Measurements from ENCODE around the gene ZCCHC14.
"Not testable (repeated sequence)": the region's sequence is repeated elsewhere in the genome, so short reads cannot be mapped to it uniquely, and the experiment has no call there.

The ZCCHC14 gene

GRCh38 chr16:87523605-87524004 is 30.8 kb upstream of the ZCCHC14 start:
- not testable (repeated sequence) for DNase-seq

DNA sequence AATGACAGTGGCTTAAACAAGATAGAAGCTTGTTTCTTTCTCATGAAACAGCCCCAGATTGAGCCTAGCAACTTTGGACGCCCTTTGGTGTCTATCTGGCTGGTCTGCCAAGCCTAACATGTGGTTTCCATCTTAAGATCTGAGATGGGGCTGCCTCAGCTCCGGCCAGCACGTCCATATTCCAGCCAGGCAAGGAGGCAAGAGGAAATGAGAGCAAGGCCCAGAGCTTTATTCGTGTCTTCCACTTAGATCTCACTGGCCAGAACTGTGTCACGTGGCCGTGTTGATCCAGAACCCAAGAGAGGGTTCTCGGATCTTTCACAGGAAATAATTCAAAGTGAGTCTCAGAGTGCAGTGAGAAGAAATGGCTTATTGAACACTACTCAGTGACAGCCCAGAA is 28.9 kb upstream of the ZCCHC14 start:
- not testable (repeated sequence) for DNase-seq

DNA sequence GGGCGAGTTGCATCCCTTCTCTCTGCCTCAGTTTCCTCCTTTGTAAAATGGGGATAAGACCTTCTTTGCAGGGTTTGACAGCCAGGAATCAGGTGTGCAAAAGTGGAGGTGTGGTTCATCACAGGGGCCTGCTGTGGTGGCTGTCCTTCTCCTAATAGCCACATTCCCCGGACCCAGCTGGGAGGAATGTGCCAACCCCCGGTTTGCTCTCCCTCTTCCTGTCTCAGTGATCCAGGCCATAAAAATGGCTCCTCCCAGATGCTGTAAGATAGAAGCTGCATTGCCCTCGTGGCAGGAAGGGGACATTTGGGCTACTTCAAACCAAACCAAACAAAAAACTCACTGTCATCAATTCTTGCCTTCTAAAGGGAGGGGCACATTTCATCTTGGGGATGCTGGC is 26.3 kb upstream of the ZCCHC14 start:
- not testable (repeated sequence) for DNase-seq

- not testable (repeated sequence) for DNase-seq
Measured at GRCh38 chr16:87518430-87519051, 25.7 kb upstream of the ZCCHC14 start.

- DNase-seq = not testable (repeated sequence)
Measured at GRCh38 chr16:87517610-87518429, 25.0 kb upstream of the ZCCHC14 start.

DNA sequence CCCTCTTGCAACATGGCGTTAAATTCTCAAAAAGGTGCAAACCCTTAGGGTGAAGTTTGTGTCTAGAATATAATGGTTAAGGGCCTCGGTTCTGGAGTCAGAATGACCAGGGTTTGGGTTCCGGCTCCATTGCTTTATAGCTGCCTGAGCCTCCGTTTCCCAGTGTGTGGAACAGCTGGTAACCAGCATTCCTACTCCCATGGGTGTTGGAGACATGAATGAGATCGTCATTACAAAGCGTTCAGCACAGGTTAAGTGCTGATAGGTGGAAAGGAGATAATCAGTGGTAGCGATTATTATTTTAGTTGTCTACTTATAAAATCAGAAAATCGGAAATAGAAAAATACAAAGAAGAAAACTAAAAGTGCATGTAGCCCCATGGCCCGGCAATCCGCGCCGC is 23.5 kb upstream of the ZCCHC14 start:
- no peak for DNase-seq

GRCh38 chr16:87515475-87516330 is 22.9 kb upstream of the ZCCHC14 start:
- no peak for DNase-seq

- not testable (repeated sequence) for DNase-seq
Measured at GRCh38 chr16:87509778-87510177, 17.0 kb upstream of the ZCCHC14 start.

- no peak for DNase-seq
Measured at GRCh38 chr16:87507351-87508069, 14.7 kb upstream of the ZCCHC14 start.

- no peak for DNase-seq
Measured at GRCh38 chr16:87506423-87507350, 13.9 kb upstream of the ZCCHC14 start.

GRCh38 chr16:87505834-87506233 is 13.0 kb upstream of the ZCCHC14 start:
- DNase-seq = no peak

DNA sequence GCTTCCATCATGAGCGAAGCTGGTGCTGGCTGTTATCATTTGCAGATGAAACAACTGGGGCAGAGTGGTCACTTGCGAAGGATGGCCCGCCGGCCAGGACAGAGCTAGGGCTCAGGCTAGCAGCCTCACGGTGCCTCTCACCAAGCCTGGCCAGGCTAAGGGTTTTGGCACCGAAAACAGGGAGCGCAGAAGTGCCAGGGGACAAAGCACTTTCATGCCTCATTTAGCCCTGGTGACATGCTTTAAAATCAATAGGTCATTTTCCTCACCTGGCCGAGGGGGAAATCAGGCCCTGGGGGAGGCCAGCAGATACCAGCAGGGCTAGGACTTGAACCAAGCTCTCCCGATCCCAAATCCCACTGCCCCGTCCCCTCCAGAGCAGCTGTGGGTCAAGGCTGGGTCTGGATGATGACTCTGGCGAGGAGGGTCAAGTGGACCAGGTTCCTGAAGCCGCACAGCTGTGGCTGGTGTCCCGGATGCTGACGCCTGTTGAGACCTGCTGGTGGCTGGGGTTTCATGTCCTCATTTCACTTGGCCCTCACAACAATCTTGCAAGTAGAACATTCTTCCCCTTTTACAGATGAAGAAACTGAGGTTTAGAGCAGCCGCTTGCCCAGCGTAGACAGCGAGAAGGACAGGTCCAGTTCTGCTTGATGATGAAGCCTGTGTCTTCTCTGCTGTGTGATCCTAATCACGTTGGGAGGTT is 10.6 kb upstream of the ZCCHC14 start:
- not testable (repeated sequence) for DNase-seq

DNA sequence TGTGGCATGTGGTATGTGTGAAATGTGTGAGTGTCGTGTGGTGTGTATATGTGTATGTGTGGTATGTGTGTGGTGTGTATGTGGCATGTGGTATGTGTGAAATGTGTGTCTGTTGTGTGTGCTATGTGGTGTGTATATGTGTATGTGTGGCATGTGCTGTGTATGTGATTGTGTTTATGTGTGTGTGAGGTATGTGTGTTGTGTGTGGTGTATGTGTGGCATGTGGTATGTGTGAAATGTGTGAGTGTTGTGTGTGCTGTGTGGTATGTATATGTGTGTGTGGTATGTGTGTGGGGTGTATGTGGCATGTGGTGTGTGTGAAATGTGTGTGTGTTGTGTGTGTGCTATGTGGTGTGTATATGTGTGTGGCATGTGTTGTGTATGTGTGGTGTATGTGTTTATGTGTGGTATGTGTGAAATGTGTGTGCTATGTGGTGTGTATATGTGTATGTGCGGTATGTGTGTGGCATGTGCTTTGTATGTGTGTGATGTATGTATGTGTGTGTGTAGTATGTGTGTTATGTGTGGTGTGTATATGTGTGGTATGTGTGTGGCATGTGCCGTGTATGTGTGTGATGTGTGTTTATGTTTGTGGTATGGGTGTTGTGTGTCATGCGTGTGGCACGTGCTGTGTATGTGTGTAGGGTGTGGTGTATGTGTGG is 9.6 kb upstream of the ZCCHC14 start:
- DNase-seq = no peak

- no peak for DNase-seq
Measured at GRCh38 chr16:87501117-87501516, 8.3 kb upstream of the ZCCHC14 start.

GRCh38 chr16:87499189-87499486 is 6.3 kb upstream of the ZCCHC14 start:
- DNase-seq = no peak

GRCh38 chr16:87498324-87499188 is 5.7 kb upstream of the ZCCHC14 start:
- DNase-seq = no peak

DNA sequence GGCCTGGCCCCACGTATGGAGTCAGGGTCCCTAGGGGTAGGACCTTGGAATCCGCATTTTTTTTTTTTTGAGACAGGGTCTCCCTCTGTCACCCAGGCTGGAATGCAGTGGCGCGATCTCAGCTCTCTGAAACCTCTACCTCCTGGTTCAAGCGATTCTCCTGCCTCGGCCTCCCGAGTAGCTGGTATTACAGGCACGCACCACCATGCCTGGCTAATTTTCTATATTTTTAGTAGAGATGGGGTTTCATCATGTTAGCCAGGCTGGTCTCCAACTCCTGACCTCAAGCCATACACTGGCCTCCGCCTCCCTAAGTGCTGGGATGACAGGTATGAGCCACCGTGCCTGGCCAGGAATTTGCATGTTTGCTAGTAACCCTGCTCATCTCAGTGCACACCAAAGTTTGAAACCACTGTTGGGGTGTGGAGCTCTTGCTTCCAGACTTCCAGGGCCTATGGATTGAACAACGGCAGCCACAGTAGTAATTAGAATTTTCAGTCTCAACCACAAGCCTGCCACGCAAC is 5.0 kb upstream of the ZCCHC14 start:
- not testable (repeated sequence) for DNase-seq

- DNase-seq = not testable (repeated sequence)
Measured at GRCh38 chr16:87497023-87497766, 4.4 kb upstream of the ZCCHC14 start.

DNA sequence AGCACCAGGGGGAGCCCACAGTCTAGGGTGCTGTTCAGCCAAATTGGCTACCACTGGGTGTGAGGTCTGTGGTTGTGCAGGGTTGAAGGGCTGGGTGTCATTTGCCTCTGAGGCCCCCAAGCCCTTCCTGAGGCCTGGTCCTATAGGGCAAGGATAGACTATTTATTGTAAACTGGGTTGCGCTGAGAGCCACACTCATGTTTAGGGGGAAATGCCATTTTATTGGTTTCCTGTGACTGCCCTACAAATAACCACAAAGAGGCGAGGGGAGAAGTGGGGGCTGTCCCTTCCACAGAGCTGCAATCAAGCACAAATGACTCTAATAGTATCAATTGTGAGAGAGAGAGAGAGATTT is 3.6 kb upstream of the ZCCHC14 start:
- no peak for DNase-seq

All from cortex of kidney (tissue), 1 donor.